ENCODE measurements around the gene RAB35. TPM values are rescaled to one million over a fixed set of nuclear protein-coding genes. Genes with fewer than 3 reads are reported as not detected.
A peak's percentile ranks its signal among the peaks of the same experiment; 100 is the strongest.

Gene RAB35
- total and polyA plus RNA-seq, 9 of the 15 experiments (the other 6 are each of a cell fraction or from before 2014, with no cell fraction given) = 0.65 to 76.3 (median 38.9) TPM

DNA sequence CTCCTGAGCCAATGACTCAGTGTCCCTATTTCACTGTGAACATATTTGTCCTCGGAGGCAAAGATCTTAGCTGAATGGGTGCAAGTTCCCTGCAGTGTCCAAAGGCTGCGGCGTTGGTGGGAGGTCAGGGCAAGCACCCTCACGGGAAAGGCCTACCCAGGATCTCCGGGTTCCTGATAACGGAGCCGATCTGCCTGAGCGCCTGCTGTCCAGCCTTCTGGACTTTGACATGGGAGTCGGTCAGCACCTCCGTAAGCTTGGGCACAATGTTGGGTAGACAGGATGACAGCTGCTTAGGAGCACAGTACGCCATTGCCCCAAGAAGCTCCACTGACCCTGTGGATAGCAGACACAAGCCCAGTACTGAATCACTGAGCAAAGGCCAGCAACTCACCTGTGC, 31.5 kb upstream of the RAB35 start (continued):
- TF ChIP-seq, protein P1, sequence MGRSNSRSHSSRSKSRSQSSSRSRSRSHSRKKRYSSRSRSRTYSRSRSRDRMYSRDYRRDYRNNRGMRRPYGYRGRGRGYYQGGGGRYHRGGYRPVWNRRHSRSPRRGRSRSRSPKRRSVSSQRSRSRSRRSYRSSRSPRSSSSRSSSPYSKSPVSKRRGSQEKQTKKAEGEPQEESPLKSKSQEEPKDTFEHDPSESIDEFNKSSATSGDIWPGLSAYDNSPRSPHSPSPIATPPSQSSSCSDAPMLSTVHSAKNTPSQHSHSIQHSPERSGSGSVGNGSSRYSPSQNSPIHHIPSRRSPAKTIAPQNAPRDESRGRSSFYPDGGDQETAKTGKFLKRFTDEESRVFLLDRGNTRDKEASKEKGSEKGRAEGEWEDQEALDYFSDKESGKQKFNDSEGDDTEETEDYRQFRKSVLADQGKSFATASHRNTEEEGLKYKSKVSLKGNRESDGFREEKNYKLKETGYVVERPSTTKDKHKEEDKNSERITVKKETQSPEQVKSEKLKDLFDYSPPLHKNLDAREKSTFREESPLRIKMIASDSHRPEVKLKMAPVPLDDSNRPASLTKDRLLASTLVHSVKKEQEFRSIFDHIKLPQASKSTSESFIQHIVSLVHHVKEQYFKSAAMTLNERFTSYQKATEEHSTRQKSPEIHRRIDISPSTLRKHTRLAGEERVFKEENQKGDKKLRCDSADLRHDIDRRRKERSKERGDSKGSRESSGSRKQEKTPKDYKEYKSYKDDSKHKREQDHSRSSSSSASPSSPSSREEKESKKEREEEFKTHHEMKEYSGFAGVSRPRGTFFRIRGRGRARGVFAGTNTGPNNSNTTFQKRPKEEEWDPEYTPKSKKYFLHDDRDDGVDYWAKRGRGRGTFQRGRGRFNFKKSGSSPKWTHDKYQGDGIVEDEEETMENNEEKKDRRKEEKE (IDR thresholded peaks at IDR 0.05; ENCODE audit: borderline replicate concordance in 1 of 2, control insufficient read depth in 1 of 2, low read depth in 2 of 2, low read length in 1 of 2) = no peak
- TF ChIP-seq ZNF274 (IDR thresholded peaks at IDR 0.05; ENCODE audit: borderline replicate concordance, low read depth, low read length) (no peak), CBX2 (IDR thresholded peaks at IDR 0.05; ENCODE audit: insufficient read depth, low read length, poor library complexity, severe bottlenecking) (no peak), C11orf30 (IDR thresholded peaks at IDR 0.05; ENCODE audit: low read depth) (no peak), PCBP2 (IDR thresholded peaks at IDR 0.05; ENCODE audit: low read depth, low read length, poor library complexity, severe bottlenecking) (no peak), ARNT (IDR thresholded peaks at IDR 0.05) (no peak)

DNA sequence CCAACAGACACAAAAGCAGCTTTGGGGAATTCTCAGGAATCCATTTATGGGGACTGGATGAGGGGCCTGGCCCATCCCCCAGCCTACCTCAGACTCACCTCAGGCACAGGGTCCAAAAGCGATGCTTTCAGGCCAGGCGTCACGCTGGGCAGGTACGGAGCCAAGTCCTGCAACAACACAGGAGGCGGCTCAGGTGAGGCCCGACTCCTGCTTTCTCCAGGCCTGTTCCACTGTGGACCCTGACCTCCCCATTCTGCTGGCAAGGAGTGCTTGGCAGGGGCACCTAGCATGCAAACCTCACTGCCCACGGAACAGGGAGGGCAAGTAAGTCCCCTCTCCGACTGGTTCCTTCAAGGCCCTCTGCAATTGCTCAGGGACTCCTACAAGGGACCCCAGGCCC, 28.6 kb upstream of the RAB35 start:
- no peaks in the 10 kb centered on the region for H3K79me2 ChIP-seq (ENCODE audit: control insufficient read depth, insufficient read depth, low read length)
- TF ChIP-seq POLR2G (IDR thresholded peaks at IDR 0.05; ENCODE audit: low read depth, low read length) (peak; percentile 36; the same call in 1 of the 2 replicates), TEAD2 (tag; IDR thresholded peaks at IDR 0.05) (no peak), POLR2A (conservative IDR thresholded peaks at IDR 0.05) (0 out of 2 replicates have a peak, but pooled peaks have one; percentile 16), PHF8 (IDR thresholded peaks at IDR 0.05; ENCODE audit: borderline replicate concordance, low read length) (no peak), TAF7 (tag; IDR thresholded peaks at IDR 0.05) (no peak)
- H3K4me3 ChIP-seq = no peak overlapping the region
- H3K27me3 ChIP-seq (ENCODE audit: control insufficient read depth in 2 of 2, insufficient read depth in 2 of 2, low read length in 2 of 2) = no peaks in the 10 kb centered on the region
- H3K4me1 ChIP-seq (replicated peaks in 1 of 2; ENCODE audit: control insufficient read depth in 2 of 2, insufficient read depth in 2 of 2, low read length in 2 of 2) = no peaks in the 10 kb centered on the region
- POLR2A ChIA-PET = no interaction called here
- no peak overlapping the region for H3K4me2 ChIP-seq (ENCODE audit: insufficient read depth, low read length)
- peaks cover 3% of the 10 kb centered on the region for H3K9me1 ChIP-seq (ENCODE audit: control insufficient read depth, insufficient read depth, low read length)
- 99% methylated on average over 8 of the region's 8 CpGs for WGBS (ENCODE audit: insufficient coverage, low coverage, missing lambda C conversion rate)
- H2AFZ ChIP-seq (ENCODE audit: low read depth, low read length) = no peak overlapping the region
- DNase-seq (ENCODE audit: extremely low read depth in 1 of 4, low spot score in 3 of 4) (no peak), FAIRE-seq (no peak), ATAC-seq (no peak)
- in situ Hi-C loops (cut with MboI) (no loop called here), intact Hi-C loops (cut with micrococcal nuclease) (no loop called here)
- H3K9me3 ChIP-seq (replicated peaks; ENCODE audit: control insufficient read depth, insufficient read depth, low read depth, low read length) = no peaks in the 10 kb centered on the region
- H3K9ac ChIP-seq (ENCODE audit: insufficient read depth in 1 of 2, low read depth in 2 of 2, low read length in 2 of 2) = no peak overlapping the region
- CTCF ChIA-PET (ENCODE audit: low intra/inter-chr PET ratio) = no interaction called here
- no TSS peak for BruUV-seq (replicated peaks)
- no peaks in the 10 kb centered on the region for H4K20me1 ChIP-seq (replicated peaks; ENCODE audit: control insufficient read depth, insufficient read depth, low read length)
- peaks cover 97% of the 10 kb centered on the region for H3K36me3 ChIP-seq (ENCODE audit: control insufficient read depth, insufficient read depth, low read length)
- no peak overlapping the region for H3K27ac ChIP-seq (ENCODE audit: extremely low read depth, low read depth, low read length)
